GM21825 (cell line): ENCODE measurements around the gene POLR2A.

Experiments
- ATAC-seq: cut with Tn5 transposase; IDR thresholded peaks from one replicate; pipeline ENCODE4 v1.9.1; 2021; ENCODE audit warnings: mild to moderate bottlenecking, moderate library complexity; ENCODE audit not compliant: unreplicated experiment

Gene POLR2A

DNA sequence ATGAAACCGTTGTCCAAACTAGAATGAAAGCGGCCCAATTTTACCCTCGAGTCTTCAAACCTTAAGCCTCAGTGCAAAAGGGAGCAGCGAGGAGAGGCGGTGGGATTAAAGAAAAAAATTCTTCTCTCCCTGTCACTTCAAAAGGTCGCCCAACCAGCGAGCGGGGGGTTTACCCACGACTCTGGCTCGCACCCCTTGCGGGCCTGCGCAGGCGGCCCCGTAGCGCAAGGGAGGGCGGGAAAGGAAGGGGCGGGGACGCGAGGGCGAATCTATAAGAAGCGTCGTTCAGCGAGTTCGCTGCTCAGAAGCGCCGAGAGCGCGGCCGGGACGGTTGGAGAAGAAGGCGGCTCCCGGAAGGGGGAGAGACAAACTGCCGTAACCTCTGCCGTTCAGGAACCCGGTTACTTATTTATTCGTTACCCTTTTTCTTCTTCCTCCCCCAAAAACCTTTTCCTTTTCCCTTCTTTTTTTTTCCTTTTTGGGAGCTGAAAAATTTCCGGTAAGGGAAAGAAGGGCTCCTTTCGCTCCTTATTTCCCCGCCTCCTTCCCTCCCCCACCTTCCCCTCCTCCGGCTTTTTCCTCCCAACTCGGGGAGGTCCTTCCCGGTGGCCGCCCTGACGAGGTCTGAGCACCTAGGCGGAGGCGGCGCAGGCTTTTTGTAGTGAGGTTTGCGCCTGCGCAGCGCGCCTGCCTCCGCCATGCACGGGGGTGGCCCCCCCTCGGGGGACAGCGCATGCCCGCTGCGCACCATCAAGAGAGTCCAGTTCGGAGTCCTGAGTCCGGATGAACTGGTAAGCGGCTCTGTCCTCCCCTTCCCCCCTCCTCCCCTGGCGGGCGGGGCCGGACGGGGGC, at the start of gene POLR2A:
POLR2A (plus strand) TSS at position 300 of the 852 bp plus-strand sequence.
- peak; percentile 62 for ATAC-seq

GRCh38 chr17:7435676-7436555, 48.2 kb upstream of the POLR2A start:
- ATAC-seq, result peak; percentile 17

DNA sequence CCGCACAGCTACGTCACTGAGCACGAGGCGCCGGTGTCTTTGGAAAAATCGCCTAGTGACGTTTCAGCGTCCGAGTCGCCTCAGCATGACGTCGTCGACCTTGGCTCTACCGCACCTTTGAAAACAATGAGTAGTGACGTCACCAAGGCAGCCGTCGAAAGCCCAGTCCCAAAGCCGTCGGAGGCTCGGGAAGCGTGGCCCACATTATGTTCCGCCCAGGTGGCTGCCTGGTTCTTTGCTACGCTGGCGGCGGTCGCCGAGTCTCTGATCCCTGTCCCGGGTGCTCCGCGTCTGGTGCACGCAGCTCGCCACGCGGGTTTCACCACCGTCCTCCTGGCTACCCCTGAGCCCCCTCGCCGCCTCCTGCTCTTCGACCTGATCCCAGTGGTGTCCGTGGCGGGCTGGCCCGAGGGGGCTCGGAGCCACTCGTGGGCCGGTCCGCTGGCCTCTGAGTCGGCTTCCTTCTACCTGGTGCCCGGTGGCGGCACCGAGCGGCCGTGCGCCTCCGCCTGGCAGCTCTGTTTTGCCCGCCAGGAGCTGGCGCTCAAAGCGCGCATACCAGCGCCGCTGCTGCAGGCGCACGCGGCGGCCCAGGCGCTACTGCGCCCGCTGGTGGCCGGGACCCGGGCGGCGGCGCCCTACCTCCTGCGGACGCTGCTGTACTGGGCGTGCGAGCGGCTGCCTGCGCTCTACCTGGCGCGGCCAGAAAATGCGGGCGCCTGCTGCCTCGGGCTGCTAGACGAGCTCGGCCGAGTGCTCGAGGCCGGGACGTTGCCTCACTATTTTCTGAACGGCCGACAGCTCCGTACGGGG, 47.4 kb upstream of the POLR2A start:
- peak; percentile 28 for ATAC-seq

- ATAC-seq, result no peak
Measured at GRCh38 chr17:7437369-7437863, 46.8 kb upstream of the POLR2A start.

- ATAC-seq, result no peak
Measured at GRCh38 chr17:7437950-7438614, 46.1 kb upstream of the POLR2A start.

- ATAC-seq, result no peak
Measured at GRCh38 chr17:7438656-7439460, 45.3 kb upstream of the POLR2A start.

DNA sequence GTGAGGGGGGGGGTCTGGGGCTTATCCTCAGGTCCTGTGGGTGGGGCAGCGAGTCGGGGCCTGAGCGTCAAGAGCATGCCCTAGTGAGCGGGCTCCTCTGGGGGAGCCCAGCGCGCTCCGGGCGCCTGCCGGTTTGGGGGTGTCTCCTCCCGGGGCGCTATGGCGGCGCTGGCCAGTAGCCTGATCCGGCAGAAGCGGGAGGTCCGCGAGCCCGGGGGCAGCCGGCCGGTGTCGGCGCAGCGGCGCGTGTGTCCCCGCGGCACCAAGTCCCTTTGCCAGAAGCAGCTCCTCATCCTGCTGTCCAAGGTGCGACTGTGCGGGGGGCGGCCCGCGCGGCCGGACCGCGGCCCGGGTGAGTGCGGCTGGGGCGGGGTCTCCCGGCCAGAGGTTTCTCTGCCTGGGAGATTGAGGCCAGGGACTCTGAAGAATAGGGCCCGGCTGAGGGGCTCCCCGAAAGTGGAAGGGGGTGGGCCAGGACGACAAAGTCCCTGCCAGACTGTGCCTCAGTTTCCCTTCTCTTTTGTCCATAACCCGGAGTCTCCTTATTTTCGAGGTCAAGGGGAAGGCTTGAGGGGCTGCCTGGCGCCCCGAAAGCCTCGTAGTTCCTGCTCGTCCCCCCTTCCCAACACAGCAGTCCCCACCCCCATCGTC, 44.6 kb upstream of the POLR2A start, which contains the start of gene FGF11:
FGF11 (plus strand) TSS at position 51 of the 651 bp plus-strand sequence; CDS start at position 160, 109 bp downstream.
- ATAC-seq, result no peak

GRCh38 chr17:7440113-7440833, 43.9 kb upstream of the POLR2A start:
- ATAC-seq, result no peak

- ATAC-seq, result no peak
Measured at GRCh38 chr17:7440834-7441195, 43.4 kb upstream of the POLR2A start.

- ATAC-seq, result no peak
Measured at GRCh38 chr17:7441266-7441665, 42.9 kb upstream of the POLR2A start.

DNA sequence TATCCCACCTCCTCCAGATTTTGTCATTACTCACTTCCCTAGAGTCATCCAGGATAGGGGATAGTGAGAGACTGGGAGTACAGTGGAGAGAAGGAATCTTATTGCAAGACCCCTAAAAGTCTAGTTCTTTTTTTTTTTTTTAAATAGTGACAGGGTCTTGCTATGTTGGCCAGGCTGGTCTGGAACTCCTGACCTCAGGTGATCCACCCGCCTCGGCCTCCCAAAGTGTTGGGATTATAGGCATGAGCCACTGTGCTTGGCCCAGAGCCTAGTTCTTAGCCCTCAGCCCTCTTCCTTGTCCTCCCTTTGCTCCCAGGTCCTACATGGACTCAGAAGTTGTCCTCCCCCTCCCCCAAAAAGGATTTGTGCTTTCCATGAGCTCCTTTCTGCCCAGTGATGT, 42.0 kb upstream of the POLR2A start:
- no peak for ATAC-seq

DNA sequence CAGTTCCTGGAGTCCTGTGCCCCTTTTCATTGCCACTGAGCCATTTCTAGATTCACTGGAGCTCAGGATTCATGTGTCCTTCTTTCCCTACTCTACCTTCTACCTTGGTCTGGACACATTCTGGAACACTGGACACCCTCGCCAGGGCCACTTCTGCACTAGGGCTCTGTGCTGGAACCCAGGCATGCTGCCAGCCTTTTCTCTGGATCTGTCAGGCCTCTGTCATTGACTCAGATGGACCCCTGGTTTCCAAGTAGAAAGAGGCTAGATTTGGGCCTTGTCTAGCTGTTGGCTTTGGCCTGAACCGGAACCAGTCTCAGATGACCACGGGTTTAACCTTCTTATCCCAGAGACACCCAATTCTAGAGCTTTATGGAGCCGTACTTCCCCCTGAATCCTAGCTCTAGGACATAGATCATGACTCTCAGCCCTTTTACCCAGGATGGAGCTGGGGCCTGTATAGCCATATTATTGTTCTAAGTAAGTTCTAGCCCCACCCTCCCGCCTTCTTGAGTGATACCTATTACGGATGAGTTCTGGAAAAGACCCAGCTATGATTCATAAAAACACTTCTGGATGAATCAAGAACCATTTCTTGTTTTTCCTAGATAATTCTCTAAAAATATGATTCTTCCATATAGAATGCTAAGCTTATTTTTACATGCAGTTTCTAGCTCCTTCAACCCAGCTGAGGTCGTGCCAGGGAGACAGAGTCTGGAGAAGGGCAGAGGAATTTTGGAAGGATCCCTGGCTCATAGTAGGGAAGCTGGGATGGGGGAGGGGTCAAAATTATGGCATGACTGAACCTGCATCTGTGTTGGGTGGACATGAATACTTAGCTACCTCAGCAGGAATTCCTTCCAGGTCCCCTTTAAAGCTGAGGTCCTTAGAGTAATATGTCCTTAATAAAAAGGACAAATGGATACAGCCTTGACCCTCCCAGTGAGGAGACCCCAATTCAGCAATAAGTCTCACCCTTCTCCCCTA, 40.4 kb upstream of the POLR2A start:
- no peak for ATAC-seq

DNA sequence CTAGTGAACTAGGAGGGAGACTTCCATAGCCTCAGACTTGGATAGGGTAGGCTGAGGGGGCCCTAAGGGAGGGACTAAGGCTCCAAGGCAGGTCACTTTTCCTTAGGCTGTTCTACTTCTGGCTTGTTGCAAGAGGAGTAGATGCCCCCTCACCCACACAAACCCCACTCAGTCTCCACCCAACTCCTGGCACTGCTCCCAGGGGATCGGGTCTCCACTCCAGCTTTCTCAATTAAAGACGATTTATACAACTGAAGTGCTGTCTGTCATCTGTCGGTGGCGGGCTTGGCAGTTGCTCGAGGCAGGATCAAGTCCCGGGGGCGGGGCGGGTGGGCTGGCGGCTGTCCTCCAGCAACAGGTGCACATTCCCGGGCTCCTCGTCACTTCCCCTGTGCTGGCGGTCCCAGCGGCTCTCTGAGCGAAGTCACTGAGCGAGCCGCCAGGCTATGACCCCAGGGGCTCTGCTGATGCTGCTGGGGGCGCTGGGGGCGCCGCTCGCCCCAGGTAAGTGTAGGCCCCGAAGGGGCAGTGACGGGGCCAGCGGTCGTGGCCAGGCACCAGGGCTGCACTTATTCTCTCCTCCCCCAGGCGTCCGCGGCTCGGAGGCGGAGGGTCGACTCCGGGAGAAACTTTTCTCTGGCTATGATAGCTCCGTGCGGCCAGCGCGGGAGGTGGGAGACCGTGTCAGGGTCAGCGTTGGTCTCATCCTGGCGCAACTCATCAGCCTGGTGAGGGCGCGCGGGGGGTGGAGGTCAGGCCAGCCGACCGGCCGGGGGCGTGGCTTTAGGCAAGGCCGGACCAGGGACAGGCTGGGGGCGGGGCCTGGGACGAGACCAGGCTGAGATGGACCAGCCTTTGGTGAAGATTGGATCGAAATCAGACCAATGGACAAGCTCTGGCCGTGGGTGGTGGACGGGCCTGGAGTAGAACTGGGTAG, 39.2 kb upstream of the POLR2A start, which contains the start of gene CHRNB1:
CHRNB1 (plus strand) TSS at position 380 of the 937 bp plus-strand sequence; CDS start at position 447, 67 bp downstream.
- ATAC-seq, result peak; percentile 52

DNA sequence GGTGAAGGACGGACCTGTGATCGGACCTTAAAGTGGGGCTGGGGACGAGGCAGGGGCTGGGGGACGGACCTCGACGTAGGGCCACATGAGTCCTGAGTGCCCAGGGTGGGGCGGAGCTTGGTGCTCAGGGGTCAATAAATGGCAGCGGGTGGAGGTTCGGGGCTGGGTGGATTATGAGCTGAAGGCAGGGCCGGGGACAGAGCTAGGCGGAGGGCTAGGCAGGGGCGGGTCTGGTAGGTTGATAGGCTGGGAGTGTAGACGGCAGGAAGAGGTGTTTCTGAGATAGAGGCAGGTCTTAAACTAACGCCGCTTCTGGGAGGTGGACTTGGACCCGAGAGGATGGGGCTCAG, 38.6 kb upstream of the POLR2A start:
- ATAC-seq, result no peak

DNA sequence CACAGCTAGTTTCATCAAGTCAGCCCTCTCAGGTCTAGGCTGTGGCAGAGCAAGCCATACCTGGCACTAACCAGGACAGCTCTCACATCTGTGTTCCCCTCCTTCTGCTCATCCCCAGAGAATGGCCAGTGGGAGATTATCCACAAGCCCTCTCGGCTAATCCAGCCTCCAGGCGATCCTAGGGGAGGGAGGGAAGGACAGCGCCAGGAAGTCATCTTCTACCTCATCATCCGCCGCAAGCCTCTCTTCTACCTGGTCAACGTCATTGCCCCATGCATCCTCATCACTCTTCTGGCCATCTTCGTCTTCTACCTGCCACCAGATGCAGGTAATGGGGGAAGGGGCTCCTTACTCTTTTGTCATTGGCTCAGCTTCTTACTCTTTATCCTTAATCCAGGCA, 35.7 kb upstream of the POLR2A start:
- ATAC-seq, result no peak
